ENCODE measurements around the gene EPB41. TPM values are rescaled to one million over a fixed set of nuclear protein-coding genes. Genes with fewer than 3 reads are reported as not detected.

Gene EPB41
- total RNA-seq, 1 experiment from 2014 or later: 41.7 TPM

GRCh38 chr1:29113413-29114117, 199.2 kb downstream of the EPB41 start:
- H3K9me3 ChIP-seq (ENCODE audit: control insufficient read depth in 1 of 2, insufficient read depth in 1 of 2, low read depth in 1 of 2, low read length in 2 of 2): no peaks in the 10 kb centered on the region
- H3K36me3 ChIP-seq (ENCODE audit: control insufficient read depth in 1 of 2, insufficient read depth in 2 of 2, low read length in 2 of 2): no peaks in the 10 kb centered on the region
- RAD21 ChIA-PET (ENCODE audit: low non-redundant PET in 1 of 2, low total read pairs in 2 of 2, uncharacterized antibody in 2 of 2, unreplicated experiment in 2 of 2): interaction anchor here in 1 of 2 experiments (0.6 kb wide), 1 partner anchor 338 kb away, joined by 3 read pairs; no protein-coding TSS in a partner anchor
- H3K9me2 ChIP-seq (ENCODE audit: insufficient read depth): no peaks in the 10 kb centered on the region
- no peak overlapping the region for H2AFZ ChIP-seq (ENCODE audit: low read depth, low read length, poor library complexity, severe bottlenecking)
- H4K20me1 ChIP-seq (ENCODE audit: insufficient read depth): no peaks in the 10 kb centered on the region
- no peak overlapping the region for H3K4me3 ChIP-seq (replicated peaks in 1 of 2; ENCODE audit: low read depth in 1 of 2, low read length in 2 of 2)
- H3K27me3 ChIP-seq (ENCODE audit: insufficient read depth, low read length): no peaks in the 10 kb centered on the region
- 0 out of 2 replicates have a peak, but pooled peaks have one; percentile 9 for ATAC-seq
- H3K27ac ChIP-seq (ENCODE audit: low read depth, low read length): no peak overlapping the region
- intact Hi-C loops (cut with micrococcal nuclease): no loop called here
- BruUV-seq (replicated peaks): no TSS peak
- no peak for DNase-seq (ENCODE audit: low read depth, low spot score)
- no peak overlapping the region for H3K9ac ChIP-seq (ENCODE audit: low read length)
- H3K79me2 ChIP-seq (ENCODE audit: insufficient read depth, low read length): no peaks in the 10 kb centered on the region
- no peak overlapping the region for H3K4me2 ChIP-seq (ENCODE audit: low read length)
- CTCF ChIA-PET: interaction anchor here (1.4 kb wide), 1 partner anchor 8 kb away, joined by 5 read pairs; no protein-coding TSS in a partner anchor
- POLR2A ChIA-PET: interaction anchor here (1.1 kb wide), 1 partner anchor 12 kb away, joined by 3 read pairs; no protein-coding TSS in a partner anchor
- TF ChIP-seq ZNF274 (IDR thresholded peaks at IDR 0.05; ENCODE audit: low read depth, low read length) (no peak), CTCF (IDR thresholded peaks at IDR 0.05 in 2 of 3, conservative IDR thresholded peaks at IDR 0.05 in 1 of 3; ENCODE audit: borderline replicate concordance in 1 of 3, insufficient read depth in 1 of 3, low read depth in 2 of 3, low read length in 2 of 3) (no peak), RAD21 (IDR thresholded peaks at IDR 0.05; ENCODE audit: low read depth) (no peak), REST (IDR thresholded peaks at IDR 0.05; ENCODE audit: low read depth) (no peak), ATF3 (IDR thresholded peaks at IDR 0.05) (no peak), FOSL1 (IDR thresholded peaks at IDR 0.05; ENCODE audit: low read depth) (no peak)
- no peaks in the 10 kb centered on the region for H3K4me1 ChIP-seq (ENCODE audit: control insufficient read depth in 1 of 2, insufficient read depth in 2 of 2, low read length in 2 of 2)
